ENCODE data around the gene HPGD.

- TF ChIP-seq CTCF (IDR thresholded peaks at IDR 0.05; ENCODE audit: borderline replicate concordance, extremely low read depth, low read length, poor library complexity, severe bottlenecking) (no peak), EZH2 (IDR thresholded peaks at IDR 0.05; ENCODE audit: borderline replicate concordance, low read depth, low read length, severe bottlenecking) (no peak)
Observed at GRCh38 chr4:174532445-174532844, 10.2 kb upstream of the HPGD start.
